HEK293 (cell line): ENCODE data around the gene ABHD16B.

Experiments used
- CTCF ChIA-PET: fragments of 350-600 bp; formaldehyde crosslinking; extraction: SDS; loops from one replicate; lab custom pipeline; 2021; ENCODE audit warnings: antibody characterized with exemption; lab: Yijun Ruan, JAX
- POLR2A ChIA-PET: fragments of 300-600 bp; formaldehyde crosslinking; extraction: SDS; loops from one replicate; lab custom pipeline; 2020; ENCODE audit warnings: antibody characterized with exemption, inconsistent platforms; lab: Yijun Ruan, JAX
- H3K27ac ChIP-seq: fragments of 200-500 bp; sonication (Bioruptor generic); 2 replicates; pipeline ENCODE4 v1.5.1; 2014; ENCODE audit warnings: low read depth, low read length, control low read depth, inconsistent platforms; ENCODE audit errors: extremely low read depth
- H3K36me3 ChIP-seq, 2 experiments: fragments of 200-500 bp in 1 of 2; sonication (Bioruptor generic) in 1 of 2; 1 replicate in 1 of 2; 2 replicates in 1 of 2; pipeline ENCODE4 v1.5.1; 2014 to 2017; ENCODE audit warnings: inconsistent platforms in 2 of 2, low read length in 2 of 2; ENCODE audit not compliant: control insufficient read depth in 2 of 2, insufficient read depth in 1 of 2
- H3K4me1 ChIP-seq: fragments of 200-500 bp; sonication (Bioruptor generic); 2 replicates; pipeline ENCODE4 v1.5.1; 2014; ENCODE audit warnings: mild to moderate bottlenecking, low read length, inconsistent platforms; ENCODE audit not compliant: control insufficient read depth, insufficient read depth
- H3K4me3 ChIP-seq: 2 replicates; pipeline ENCODE4 v1.5.1; 2011; ENCODE audit warnings: low read depth, mild to moderate bottlenecking, control low read depth, low read length, moderate library complexity
- H3K9me3 ChIP-seq: fragments of 200-500 bp; sonication (Bioruptor generic); 2 replicates; pipeline ENCODE4 v1.5.1; 2014; ENCODE audit warnings: low read depth, low read length, inconsistent platforms; ENCODE audit not compliant: control insufficient read depth, insufficient read depth
- EGR2 ChIP-seq: fragments of 450-650 bp; formaldehyde crosslinking; IDR thresholded peaks from 2 replicates; pipeline ENCODE4 v1.5.1; 2016; ENCODE audit warnings: low read depth, missing biosample characterization, missing genetic modification characterization
- GLIS1 ChIP-seq: fragments of 450-650 bp; formaldehyde crosslinking; IDR thresholded peaks from 2 replicates; pipeline ENCODE4 v1.5.1; 2016; ENCODE audit warnings: missing biosample characterization, missing genetic modification characterization
- MYNN ChIP-seq: fragments of 450-650 bp; formaldehyde crosslinking; IDR thresholded peaks from 2 replicates; pipeline ENCODE4 v1.5.1; 2016; ENCODE audit warnings: missing biosample characterization, missing genetic modification characterization, borderline replicate concordance
- SP2 ChIP-seq: fragments of 450-650 bp; formaldehyde crosslinking; IDR thresholded peaks from 2 replicates; pipeline ENCODE4 v1.5.1; 2016; ENCODE audit warnings: missing biosample characterization, missing genetic modification characterization
- TCF7L2 ChIP-seq: IDR thresholded peaks from 2 replicates; pipeline ENCODE4 v1.6.1; 2011; ENCODE audit warnings: low read depth, mild to moderate bottlenecking, inconsistent platforms, low read length, moderate library complexity, borderline replicate concordance
- ZBTB20 ChIP-seq: fragments of 450-650 bp; formaldehyde crosslinking; IDR thresholded peaks from 2 replicates; pipeline ENCODE4 v1.5.1; 2016; ENCODE audit warnings: missing biosample characterization, missing genetic modification characterization
- ZNF138 ChIP-seq: fragments of 450-650 bp; formaldehyde crosslinking; IDR thresholded peaks from 2 replicates; pipeline ENCODE4 v1.5.1; 2016; ENCODE audit warnings: missing biosample characterization, missing genetic modification characterization, borderline replicate concordance
- ZNF2 ChIP-seq: fragments of 450-650 bp; formaldehyde crosslinking; IDR thresholded peaks from 2 replicates; pipeline ENCODE4 v1.5.1; 2016; ENCODE audit warnings: missing biosample characterization, missing genetic modification characterization
- ZNF223 ChIP-seq: fragments of 450-650 bp; formaldehyde crosslinking; IDR thresholded peaks from 2 replicates; pipeline ENCODE4 v1.5.1; 2016; ENCODE audit warnings: missing biosample characterization, missing genetic modification characterization
- ZNF549 ChIP-seq: fragments of 450-650 bp; IDR thresholded peaks from 2 replicates; pipeline ENCODE4 v1.5.1; 2018; ENCODE audit warnings: missing biosample characterization, missing genetic modification characterization, mild to moderate bottlenecking, inconsistent platforms, moderate library complexity
- ZNF560 ChIP-seq: fragments of 450-650 bp; formaldehyde crosslinking; IDR thresholded peaks from 2 replicates; pipeline ENCODE4 v1.5.1; 2017; ENCODE audit warnings: missing biosample characterization, missing genetic modification characterization, borderline replicate concordance
- ZNF600 ChIP-seq: fragments of 450-650 bp; formaldehyde crosslinking; IDR thresholded peaks from 2 replicates; pipeline ENCODE4 v1.5.1; 2016; ENCODE audit warnings: missing biosample characterization, missing genetic modification characterization
- ZNF677 ChIP-seq: fragments of 450-650 bp; IDR thresholded peaks from 2 replicates; pipeline ENCODE4 v1.5.0; 2018; ENCODE audit warnings: missing biosample characterization, mild to moderate bottlenecking, missing genetic modification characterization, moderate library complexity
- ZSCAN16 ChIP-seq: fragments of 450-650 bp; formaldehyde crosslinking; IDR thresholded peaks from 2 replicates; pipeline ENCODE4 v1.5.1; 2016; ENCODE audit warnings: missing biosample characterization, missing genetic modification characterization
- TF ChIP-seq, protein P1 (sequence below): fragments of 450-650 bp; formaldehyde crosslinking; IDR thresholded peaks from 2 replicates; pipeline ENCODE4; 2016; ENCODE audit warnings: missing biosample characterization, missing genetic modification characterization
- TF ChIP-seq, protein P2 (sequence below): fragments of 450-650 bp; formaldehyde crosslinking; IDR thresholded peaks from 2 replicates; pipeline ENCODE4 v1.5.1; 2016; ENCODE audit warnings: missing biosample characterization, missing genetic modification characterization
- TF ChIP-seq, protein P3 (sequence below): fragments of 450-650 bp; formaldehyde crosslinking; optimal IDR thresholded peaks from 2 replicates; pipeline ENCODE3; 2016; ENCODE audit warnings: missing biosample characterization, mild to moderate bottlenecking, missing genetic modification characterization
- TF ChIP-seq, protein P4 (sequence below): fragments of 450-650 bp; formaldehyde crosslinking; IDR thresholded peaks from 2 replicates; pipeline ENCODE4 v1.5.1; 2016; ENCODE audit warnings: missing biosample characterization, missing genetic modification characterization
- TF ChIP-seq, protein P5 (sequence below): fragments of 450-650 bp; formaldehyde crosslinking; IDR thresholded peaks from 2 replicates; pipeline ENCODE4 v1.5.1; 2016; ENCODE audit warnings: missing biosample characterization, missing genetic modification characterization
- TF ChIP-seq, protein P6 (sequence below): fragments of 450-650 bp; formaldehyde crosslinking; IDR thresholded peaks from 2 replicates; pipeline ENCODE4 v1.5.1; 2016; ENCODE audit warnings: missing biosample characterization, missing genetic modification characterization, low read depth
- TF ChIP-seq, protein P7 (sequence below): fragments of 450-650 bp; formaldehyde crosslinking; IDR thresholded peaks from 2 replicates; pipeline ENCODE4 v1.5.1; 2016; ENCODE audit warnings: missing biosample characterization, missing genetic modification characterization
- TF ChIP-seq, protein P8 (sequence below): fragments of 450-650 bp; formaldehyde crosslinking; IDR thresholded peaks from 2 replicates; pipeline ENCODE4 v1.5.1; 2017; ENCODE audit warnings: missing biosample characterization, missing genetic modification characterization

ABHD16B gene

DNA sequence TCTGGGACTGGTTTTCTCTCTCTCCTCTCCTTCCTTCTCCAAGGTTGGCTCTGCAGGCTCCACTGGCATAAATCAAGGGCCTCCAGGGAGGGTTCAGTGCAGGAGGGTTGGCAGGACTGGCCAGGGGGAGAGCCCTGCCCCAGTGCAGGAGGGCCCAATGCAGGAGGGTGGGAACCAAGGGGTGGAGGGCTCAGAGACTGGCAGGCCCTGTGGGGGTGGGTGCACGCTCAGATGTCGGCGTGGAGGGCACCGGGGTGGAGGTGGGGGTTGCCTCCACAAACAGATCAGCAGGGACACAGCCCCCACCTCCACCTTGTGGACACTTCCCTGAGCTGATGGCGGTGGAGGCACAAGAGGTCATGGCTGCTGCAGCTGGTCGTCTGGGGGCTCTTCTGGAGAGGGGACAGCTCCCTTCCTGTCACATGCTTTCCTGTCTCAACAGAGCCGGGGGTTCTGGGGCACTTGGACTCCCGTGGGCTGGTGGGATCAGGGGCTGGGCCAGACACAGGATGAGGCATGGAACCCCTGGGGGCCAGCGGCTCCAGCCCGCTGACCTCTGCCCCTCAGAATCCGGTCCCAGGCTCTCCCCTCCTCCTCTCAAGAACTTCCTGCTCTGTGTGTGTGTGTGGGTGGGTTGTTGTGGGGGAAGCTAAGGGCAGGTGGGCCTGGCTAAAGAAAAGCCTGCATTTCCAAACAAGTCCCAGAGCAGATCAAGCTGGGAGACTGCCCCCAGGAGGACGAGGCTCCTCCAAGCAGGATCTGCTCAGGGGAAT, 2.7 kb upstream of the ABHD16B start:
- ChIA-PET POLR2A (no interaction called here), CTCF (interaction anchor here (1.4 kb wide), 1 partner anchor 113 kb away, joined by 3 read pairs; no protein-coding TSS in a partner anchor)
- no peak overlapping the region for H3K27ac ChIP-seq
- peaks cover 0 to 21% of the 10 kb centered on the region in 2 experiments; a peak in 1 of 3 replicates for H3K36me3 ChIP-seq
- no peaks in the 10 kb centered on the region for H3K9me3 ChIP-seq
- no peak overlapping the region for H3K4me3 ChIP-seq
- no peaks in the 10 kb centered on the region for H3K4me1 ChIP-seq
- TF ChIP-seq, protein P1, sequence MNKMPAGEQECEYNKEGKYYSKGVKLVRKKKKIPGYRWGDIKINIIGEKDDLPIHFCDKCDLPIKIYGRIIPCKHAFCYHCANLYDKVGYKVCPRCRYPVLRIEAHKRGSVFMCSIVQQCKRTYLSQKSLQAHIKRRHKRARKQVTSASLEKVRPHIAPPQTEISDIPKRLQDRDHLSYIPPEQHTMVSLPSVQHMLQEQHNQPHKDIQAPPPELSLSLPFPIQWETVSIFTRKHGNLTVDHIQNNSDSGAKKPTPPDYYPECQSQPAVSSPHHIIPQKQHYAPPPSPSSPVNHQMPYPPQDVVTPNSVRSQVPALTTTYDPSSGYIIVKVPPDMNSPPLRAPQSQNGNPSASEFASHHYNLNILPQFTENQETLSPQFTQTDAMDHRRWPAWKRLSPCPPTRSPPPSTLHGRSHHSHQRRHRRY (tag by site-specific recombination) = no peak
- TF ChIP-seq ZSCAN16 (tag by site-specific recombination) (no peak), GLIS1 (tag by site-specific recombination) (peak; percentile 74), ZNF138 (tag by site-specific recombination) (no peak), SP2 (tag by site-specific recombination) (peak; percentile 63), ZNF677 (tag by site-specific recombination) (no peak), TCF7L2 (no peak), EGR2 (tag by site-specific recombination) (peak; percentile 83), ZNF223 (tag by site-specific recombination) (no peak), ZBTB20 (tag by site-specific recombination) (no peak), ZNF600 (tag by site-specific recombination) (no peak), MYNN (tag by site-specific recombination) (no peak), ZNF2 (no peak), ZNF560 (no peak), ZNF549 (tag by site-specific recombination) (no peak)
- TF ChIP-seq, protein P2, sequence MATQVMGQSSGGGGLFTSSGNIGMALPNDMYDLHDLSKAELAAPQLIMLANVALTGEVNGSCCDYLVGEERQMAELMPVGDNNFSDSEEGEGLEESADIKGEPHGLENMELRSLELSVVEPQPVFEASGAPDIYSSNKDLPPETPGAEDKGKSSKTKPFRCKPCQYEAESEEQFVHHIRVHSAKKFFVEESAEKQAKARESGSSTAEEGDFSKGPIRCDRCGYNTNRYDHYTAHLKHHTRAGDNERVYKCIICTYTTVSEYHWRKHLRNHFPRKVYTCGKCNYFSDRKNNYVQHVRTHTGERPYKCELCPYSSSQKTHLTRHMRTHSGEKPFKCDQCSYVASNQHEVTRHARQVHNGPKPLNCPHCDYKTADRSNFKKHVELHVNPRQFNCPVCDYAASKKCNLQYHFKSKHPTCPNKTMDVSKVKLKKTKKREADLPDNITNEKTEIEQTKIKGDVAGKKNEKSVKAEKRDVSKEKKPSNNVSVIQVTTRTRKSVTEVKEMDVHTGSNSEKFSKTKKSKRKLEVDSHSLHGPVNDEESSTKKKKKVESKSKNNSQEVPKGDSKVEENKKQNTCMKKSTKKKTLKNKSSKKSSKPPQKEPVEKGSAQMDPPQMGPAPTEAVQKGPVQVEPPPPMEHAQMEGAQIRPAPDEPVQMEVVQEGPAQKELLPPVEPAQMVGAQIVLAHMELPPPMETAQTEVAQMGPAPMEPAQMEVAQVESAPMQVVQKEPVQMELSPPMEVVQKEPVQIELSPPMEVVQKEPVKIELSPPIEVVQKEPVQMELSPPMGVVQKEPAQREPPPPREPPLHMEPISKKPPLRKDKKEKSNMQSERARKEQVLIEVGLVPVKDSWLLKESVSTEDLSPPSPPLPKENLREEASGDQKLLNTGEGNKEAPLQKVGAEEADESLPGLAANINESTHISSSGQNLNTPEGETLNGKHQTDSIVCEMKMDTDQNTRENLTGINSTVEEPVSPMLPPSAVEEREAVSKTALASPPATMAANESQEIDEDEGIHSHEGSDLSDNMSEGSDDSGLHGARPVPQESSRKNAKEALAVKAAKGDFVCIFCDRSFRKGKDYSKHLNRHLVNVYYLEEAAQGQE (tag by site-specific recombination) = 0 out of 2 replicates have a peak, but pooled peaks have one; percentile 54
- TF ChIP-seq, protein P3, sequence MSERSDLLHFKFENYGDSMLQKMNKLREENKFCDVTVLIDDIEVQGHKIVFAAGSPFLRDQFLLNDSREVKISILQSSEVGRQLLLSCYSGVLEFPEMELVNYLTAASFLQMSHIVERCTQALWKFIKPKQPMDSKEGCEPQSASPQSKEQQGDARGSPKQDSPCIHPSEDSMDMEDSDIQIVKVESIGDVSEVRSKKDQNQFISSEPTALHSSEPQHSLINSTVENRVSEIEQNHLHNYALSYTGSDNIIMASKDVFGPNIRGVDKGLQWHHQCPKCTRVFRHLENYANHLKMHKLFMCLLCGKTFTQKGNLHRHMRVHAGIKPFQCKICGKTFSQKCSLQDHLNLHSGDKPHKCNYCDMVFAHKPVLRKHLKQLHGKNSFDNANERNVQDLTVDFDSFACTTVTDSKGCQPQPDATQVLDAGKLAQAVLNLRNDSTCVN (tag by site-specific recombination) = no peak
- TF ChIP-seq, protein P4, sequence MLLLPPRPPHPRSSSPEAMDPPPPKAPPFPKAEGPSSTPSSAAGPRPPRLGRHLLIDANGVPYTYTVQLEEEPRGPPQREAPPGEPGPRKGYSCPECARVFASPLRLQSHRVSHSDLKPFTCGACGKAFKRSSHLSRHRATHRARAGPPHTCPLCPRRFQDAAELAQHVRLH (tag by site-specific recombination) = no peak
- TF ChIP-seq, protein P5, sequence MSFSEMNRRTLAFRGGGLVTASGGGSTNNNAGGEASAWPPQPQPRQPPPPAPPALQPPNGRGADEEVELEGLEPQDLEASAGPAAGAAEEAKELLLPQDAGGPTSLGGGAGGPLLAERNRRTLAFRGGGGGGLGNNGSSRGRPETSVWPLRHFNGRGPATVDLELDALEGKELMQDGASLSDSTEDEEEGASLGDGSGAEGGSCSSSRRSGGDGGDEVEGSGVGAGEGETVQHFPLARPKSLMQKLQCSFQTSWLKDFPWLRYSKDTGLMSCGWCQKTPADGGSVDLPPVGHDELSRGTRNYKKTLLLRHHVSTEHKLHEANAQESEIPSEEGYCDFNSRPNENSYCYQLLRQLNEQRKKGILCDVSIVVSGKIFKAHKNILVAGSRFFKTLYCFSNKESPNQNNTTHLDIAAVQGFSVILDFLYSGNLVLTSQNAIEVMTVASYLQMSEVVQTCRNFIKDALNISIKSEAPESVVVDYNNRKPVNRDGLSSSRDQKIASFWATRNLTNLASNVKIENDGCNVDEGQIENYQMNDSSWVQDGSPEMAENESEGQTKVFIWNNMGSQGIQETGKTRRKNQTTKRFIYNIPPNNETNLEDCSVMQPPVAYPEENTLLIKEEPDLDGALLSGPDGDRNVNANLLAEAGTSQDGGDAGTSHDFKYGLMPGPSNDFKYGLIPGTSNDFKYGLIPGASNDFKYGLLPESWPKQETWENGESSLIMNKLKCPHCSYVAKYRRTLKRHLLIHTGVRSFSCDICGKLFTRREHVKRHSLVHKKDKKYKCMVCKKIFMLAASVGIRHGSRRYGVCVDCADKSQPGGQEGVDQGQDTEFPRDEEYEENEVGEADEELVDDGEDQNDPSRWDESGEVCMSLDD (tag by site-specific recombination) = 0 out of 2 replicates have a peak, but pooled peaks have one; percentile 16
- TF ChIP-seq, protein P6, sequence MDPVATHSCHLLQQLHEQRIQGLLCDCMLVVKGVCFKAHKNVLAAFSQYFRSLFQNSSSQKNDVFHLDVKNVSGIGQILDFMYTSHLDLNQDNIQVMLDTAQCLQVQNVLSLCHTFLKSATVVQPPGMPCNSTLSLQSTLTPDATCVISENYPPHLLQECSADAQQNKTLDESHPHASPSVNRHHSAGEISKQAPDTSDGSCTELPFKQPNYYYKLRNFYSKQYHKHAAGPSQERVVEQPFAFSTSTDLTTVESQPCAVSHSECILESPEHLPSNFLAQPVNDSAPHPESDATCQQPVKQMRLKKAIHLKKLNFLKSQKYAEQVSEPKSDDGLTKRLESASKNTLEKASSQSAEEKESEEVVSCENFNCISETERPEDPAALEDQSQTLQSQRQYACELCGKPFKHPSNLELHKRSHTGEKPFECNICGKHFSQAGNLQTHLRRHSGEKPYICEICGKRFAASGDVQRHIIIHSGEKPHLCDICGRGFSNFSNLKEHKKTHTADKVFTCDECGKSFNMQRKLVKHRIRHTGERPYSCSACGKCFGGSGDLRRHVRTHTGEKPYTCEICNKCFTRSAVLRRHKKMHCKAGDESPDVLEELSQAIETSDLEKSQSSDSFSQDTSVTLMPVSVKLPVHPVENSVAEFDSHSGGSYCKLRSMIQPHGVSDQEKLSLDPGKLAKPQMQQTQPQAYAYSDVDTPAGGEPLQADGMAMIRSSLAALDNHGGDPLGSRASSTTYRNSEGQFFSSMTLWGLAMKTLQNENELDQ (tag by site-specific recombination) = no peak
- TF ChIP-seq, protein P7, sequence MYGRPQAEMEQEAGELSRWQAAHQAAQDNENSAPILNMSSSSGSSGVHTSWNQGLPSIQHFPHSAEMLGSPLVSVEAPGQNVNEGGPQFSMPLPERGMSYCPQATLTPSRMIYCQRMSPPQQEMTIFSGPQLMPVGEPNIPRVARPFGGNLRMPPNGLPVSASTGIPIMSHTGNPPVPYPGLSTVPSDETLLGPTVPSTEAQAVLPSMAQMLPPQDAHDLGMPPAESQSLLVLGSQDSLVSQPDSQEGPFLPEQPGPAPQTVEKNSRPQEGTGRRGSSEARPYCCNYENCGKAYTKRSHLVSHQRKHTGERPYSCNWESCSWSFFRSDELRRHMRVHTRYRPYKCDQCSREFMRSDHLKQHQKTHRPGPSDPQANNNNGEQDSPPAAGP (tag by site-specific recombination) = 0 out of 2 replicates have a peak, but pooled peaks have one; percentile 35
- TF ChIP-seq, protein P8, sequence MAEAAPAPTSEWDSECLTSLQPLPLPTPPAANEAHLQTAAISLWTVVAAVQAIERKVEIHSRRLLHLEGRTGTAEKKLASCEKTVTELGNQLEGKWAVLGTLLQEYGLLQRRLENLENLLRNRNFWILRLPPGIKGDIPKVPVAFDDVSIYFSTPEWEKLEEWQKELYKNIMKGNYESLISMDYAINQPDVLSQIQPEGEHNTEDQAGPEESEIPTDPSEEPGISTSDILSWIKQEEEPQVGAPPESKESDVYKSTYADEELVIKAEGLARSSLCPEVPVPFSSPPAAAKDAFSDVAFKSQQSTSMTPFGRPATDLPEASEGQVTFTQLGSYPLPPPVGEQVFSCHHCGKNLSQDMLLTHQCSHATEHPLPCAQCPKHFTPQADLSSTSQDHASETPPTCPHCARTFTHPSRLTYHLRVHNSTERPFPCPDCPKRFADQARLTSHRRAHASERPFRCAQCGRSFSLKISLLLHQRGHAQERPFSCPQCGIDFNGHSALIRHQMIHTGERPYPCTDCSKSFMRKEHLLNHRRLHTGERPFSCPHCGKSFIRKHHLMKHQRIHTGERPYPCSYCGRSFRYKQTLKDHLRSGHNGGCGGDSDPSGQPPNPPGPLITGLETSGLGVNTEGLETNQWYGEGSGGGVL (tag by site-specific recombination) = no peak; the same call in 1 of the 2 replicates
